ENCODE data around the gene PLCZ1. TPM values are rescaled to one million over a fixed set of nuclear protein-coding genes. Genes with fewer than 3 reads are reported as not detected.

Gene PLCZ1, protein sequence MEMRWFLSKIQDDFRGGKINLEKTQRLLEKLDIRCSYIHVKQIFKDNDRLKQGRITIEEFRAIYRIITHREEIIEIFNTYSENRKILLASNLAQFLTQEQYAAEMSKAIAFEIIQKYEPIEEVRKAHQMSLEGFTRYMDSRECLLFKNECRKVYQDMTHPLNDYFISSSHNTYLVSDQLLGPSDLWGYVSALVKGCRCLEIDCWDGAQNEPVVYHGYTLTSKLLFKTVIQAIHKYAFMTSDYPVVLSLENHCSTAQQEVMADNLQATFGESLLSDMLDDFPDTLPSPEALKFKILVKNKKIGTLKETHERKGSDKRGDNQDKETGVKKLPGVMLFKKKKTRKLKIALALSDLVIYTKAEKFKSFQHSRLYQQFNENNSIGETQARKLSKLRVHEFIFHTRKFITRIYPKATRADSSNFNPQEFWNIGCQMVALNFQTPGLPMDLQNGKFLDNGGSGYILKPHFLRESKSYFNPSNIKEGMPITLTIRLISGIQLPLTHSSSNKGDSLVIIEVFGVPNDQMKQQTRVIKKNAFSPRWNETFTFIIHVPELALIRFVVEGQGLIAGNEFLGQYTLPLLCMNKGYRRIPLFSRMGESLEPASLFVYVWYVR
- total RNA-seq: not detected in 2 replicates

DNA sequence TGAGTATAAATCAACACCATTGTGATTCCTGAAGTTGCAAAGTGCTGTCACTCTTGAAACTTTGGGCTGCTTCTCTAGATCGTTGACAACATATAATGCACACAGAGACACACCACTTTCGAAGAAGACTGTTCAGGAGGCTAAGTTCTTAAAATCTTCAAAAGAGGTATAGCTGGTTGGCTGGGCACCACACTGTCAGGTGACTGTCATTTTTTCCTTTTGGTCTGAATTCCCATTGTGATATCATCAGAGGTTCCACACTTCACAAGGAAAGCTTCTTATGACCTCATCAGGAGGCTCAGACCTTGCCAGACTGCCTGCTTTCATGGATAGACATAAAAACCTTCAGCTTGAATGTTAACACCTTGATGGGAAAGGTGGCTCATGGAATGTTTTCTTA lies at the start of gene PLCZ1, which contains the start of gene CAPZA3:
PLCZ1 (minus strand) TSS at position 194 of the 400 bp plus-strand sequence. CDS start 641 bp downstream, outside the sequence.
CAPZA3 (plus strand) TSS at position 301 of the 400 bp plus-strand sequence. CDS start 150 bp downstream, outside the sequence.

Other genes with a start within 250 kb of the PLCZ1 start
- not detected in 2 replicates for gene CAPZA3, start 107 bp upstream of the PLCZ1 start, total RNA-seq

Measured in cardiac atrium fibroblast (primary cell).